Measurements from ENCODE around the gene SEMA3G.
A peak's percentile ranks its signal among the peaks of the same experiment; 100 is the strongest.

The SEMA3G gene

GRCh38 chr3:52453496-52454249 is 8.8 kb upstream of the SEMA3G start, which contains the start of gene TNNC1:
Gene TNNC1, minus strand, starts transcription at chr3:52454041. Its CDS starts 26 bp downstream, at chr3:52454015.
- DNase-seq (no peak), ATAC-seq (no peak)

GRCh38 chr3:52452570-52453221 is 7.8 kb upstream of the SEMA3G start:
- no peak for DNase-seq
- ATAC-seq = no peak

- ATAC-seq = no peak
- no peak for DNase-seq
Observed at GRCh38 chr3:52452126-52452525, 7.2 kb upstream of the SEMA3G start.

GRCh38 chr3:52451237-52452083 is 6.6 kb upstream of the SEMA3G start:
- ATAC-seq (no peak), DNase-seq (no peak)

- DNase-seq = no peak
- ATAC-seq = no peak
Observed at GRCh38 chr3:52450489-52451236, 5.8 kb upstream of the SEMA3G start.

- ATAC-seq (no peak), DNase-seq (no peak)
Observed at GRCh38 chr3:52447512-52448355, 2.8 kb upstream of the SEMA3G start.

GRCh38 chr3:52446631-52447511 is 2.0 kb upstream of the SEMA3G start:
- peak; percentile 60 for ATAC-seq
- DNase-seq = peak; percentile 81

GRCh38 chr3:52446042-52446441 is 1.1 kb upstream of the SEMA3G start:
- no peak for ATAC-seq

GRCh38 chr3:52443791-52444687 is 864 bp downstream of the SEMA3G start:
- ATAC-seq (no peak), DNase-seq (no peak)

More at GRCh38 chr3:52446042-52446441, 1.1 kb upstream of the SEMA3G start:
- no peak for DNase-seq

GRCh38 chr3:52443268-52443610 is 1.7 kb downstream of the SEMA3G start:
- DNase-seq (no peak), ATAC-seq (no peak)

- ATAC-seq = no peak
- no peak for DNase-seq
Observed at GRCh38 chr3:52442409-52443267, 2.3 kb downstream of the SEMA3G start.

GRCh38 chr3:52441772-52442332 is 3.1 kb downstream of the SEMA3G start:
- DNase-seq (no peak), ATAC-seq (no peak)

GRCh38 chr3:52441091-52441771 is 3.7 kb downstream of the SEMA3G start:
- DNase-seq (no peak), ATAC-seq (no peak)

GRCh38 chr3:52440671-52441070 is 4.2 kb downstream of the SEMA3G start:
- DNase-seq (no peak), ATAC-seq (no peak)

GRCh38 chr3:52440249-52440551 is 4.7 kb downstream of the SEMA3G start:
- no peak for DNase-seq

GRCh38 chr3:52439426-52440248 is 5.3 kb downstream of the SEMA3G start:
- ATAC-seq (no peak), DNase-seq (no peak)

More at GRCh38 chr3:52440249-52440551, 4.7 kb downstream of the SEMA3G start:
- ATAC-seq = no peak

All from stimulated activated naive CD8-positive, alpha-beta T cell treated with anti-CD3 and anti-CD28 coated beads, Interleukin-15, Interleukin-2, amounts not matched to agents 100 U/mL and 50 U/mL, for 24 hours (primary cell).